Tibial artery (tissue), 4 donors: ENCODE data around the gene SENP5.

Source experiments
- DNase-seq, 2 donors: peaks; one replicate each; pipeline ENCODE4 v3.0.0-alpha.2; 2019
- H3K27ac ChIP-seq, 2 donors: fragments of 200-600 bp; sonication (generic) in 1 of 2; 1 replicate in 1 of 2; 2 replicates in 1 of 2; pipeline ENCODE4 v1.5.1; 2018 to 2019; ENCODE audit warnings: mild to moderate bottlenecking in 1 of 2
- H3K27me3 ChIP-seq, 2 donors: fragments of 200-600 bp; sonication (generic) in 1 of 2; one replicate each; pipeline versions ENCODE4 v1.5.1 to v1.6.0; 2016 to 2019
- H3K36me3 ChIP-seq, 3 donors: fragments of 200-600 bp; sonication (generic) in 2 of 3; one replicate each; pipeline ENCODE4 v1.5.1; 2016 to 2019; ENCODE audit warnings: mild to moderate bottlenecking in 2 of 3
- H3K4me1 ChIP-seq, 4 donors: fragments of 200-600 bp; sonication (generic) in 2 of 4; 1 replicate in 3 of 4; 2 replicates in 1 of 4; pipeline ENCODE4 v1.5.1; 2016 to 2019
- H3K4me3 ChIP-seq, 2 donors: fragments of 200-600 bp; sonication (generic) in 1 of 2; 1 replicate in 1 of 2; 2 replicates in 1 of 2; pipeline ENCODE4 v1.5.1; 2018 to 2019; ENCODE audit warnings: mild to moderate bottlenecking in 2 of 2
- H3K9me3 ChIP-seq, 3 donors: fragments of 200-600 bp; sonication (generic) in 1 of 3; one replicate each; pipeline ENCODE4 v1.5.1; 2016 to 2019
- intact Hi-C: fragments of 100-400 bp; cut with DNase I; formaldehyde crosslinking; loops from one replicate; pipeline ENCODE4 v1.15.0; 2023; ENCODE audit warnings: low total_unique reads
- TF ChIP-seq, protein P1 (sequence below), 2 experiments: fragments of 200-600 bp in 1 of 2; fragments of 450-650 bp in 1 of 2; IDR thresholded peaks; one replicate each; pipeline ENCODE4 v1.5.1; 2017 to 2019; ENCODE audit warnings: antibody characterized with exemption in 2 of 2, mild to moderate bottlenecking in 1 of 2, moderate library complexity in 1 of 2

Gene SENP5

DNA sequence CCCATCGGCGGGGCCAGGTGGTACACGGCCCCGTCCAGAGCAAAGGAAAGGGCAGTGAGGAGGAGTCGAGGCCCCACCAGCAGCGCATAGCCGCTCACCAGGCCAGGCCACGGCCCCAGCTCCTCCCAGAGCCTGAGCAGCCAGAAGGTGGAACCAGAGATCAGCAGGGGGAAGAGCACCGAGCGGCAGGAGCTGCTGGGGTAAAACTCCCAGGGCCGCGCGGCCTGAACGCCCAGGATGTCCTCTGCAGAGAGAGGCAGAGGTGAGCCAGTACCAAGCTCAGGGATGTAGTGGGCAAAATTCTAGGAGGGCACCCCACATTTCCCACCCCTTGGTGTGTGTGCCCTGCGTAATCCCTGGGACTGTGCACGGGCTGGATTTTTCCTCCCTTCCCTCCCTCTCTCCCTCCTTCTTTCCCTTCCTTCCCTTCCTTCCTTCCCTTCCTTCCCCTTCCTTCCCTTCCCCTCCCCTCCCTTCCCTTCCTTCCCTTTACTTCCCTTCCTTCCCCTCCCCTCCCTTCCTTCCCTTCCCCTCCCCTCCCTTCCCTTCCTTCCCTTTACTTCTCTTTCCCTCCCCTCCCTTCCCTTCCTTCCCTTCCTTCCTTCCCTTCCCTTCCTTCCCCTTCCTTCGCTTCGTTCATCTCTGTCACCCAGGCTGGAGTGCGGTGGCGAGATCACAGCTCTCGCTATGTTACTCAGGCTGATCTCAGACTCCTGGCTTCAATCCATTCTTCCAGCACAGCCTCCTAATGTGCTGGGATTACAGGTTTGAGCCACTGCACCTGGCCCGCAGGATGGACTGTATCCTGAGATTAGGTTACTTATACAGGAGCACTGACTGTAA is 80.9 kb downstream of the SENP5 start:
- peaks cover 0 to 41% (median 4%) of the 10 kb centered on the region in 3 donors for H3K36me3 ChIP-seq
- intact Hi-C loops: no loop called here

GRCh38 chr3:196949285-196949619 is 81.5 kb downstream of the SENP5 start:
- no peaks in the 10 kb centered on the region for H3K9me3 ChIP-seq
- peaks cover 0 to 5% (median 2%) of the 10 kb centered on the region in 4 donors for H3K4me1 ChIP-seq
- peaks cover 0 to 41% (median 4%) of the 10 kb centered on the region in 3 donors for H3K36me3 ChIP-seq
- no peak overlapping the region for H3K4me3 ChIP-seq
- intact Hi-C loops: no loop called here
- no peak for DNase-seq
- TF ChIP-seq, protein P1, sequence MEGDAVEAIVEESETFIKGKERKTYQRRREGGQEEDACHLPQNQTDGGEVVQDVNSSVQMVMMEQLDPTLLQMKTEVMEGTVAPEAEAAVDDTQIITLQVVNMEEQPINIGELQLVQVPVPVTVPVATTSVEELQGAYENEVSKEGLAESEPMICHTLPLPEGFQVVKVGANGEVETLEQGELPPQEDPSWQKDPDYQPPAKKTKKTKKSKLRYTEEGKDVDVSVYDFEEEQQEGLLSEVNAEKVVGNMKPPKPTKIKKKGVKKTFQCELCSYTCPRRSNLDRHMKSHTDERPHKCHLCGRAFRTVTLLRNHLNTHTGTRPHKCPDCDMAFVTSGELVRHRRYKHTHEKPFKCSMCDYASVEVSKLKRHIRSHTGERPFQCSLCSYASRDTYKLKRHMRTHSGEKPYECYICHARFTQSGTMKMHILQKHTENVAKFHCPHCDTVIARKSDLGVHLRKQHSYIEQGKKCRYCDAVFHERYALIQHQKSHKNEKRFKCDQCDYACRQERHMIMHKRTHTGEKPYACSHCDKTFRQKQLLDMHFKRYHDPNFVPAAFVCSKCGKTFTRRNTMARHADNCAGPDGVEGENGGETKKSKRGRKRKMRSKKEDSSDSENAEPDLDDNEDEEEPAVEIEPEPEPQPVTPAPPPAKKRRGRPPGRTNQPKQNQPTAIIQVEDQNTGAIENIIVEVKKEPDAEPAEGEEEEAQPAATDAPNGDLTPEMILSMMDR (IDR thresholded peaks at IDR 0.05): no peak
- H3K27me3 ChIP-seq: no peaks in the 10 kb centered on the region
- H3K27ac ChIP-seq: no peak overlapping the region

More for the DNA sequence above, 80.9 kb downstream of the SENP5 start:
- TF ChIP-seq, protein P1 (IDR thresholded peaks at IDR 0.05): no peak
- Histone ChIP-seq H3K4me1 (peaks cover 0 to 10% (median 5%) of the 10 kb centered on the region in 4 donors), H3K4me3 (no peak overlapping the region), H3K27me3 (no peaks in the 10 kb centered on the region), H3K9me3 (no peaks in the 10 kb centered on the region), H3K27ac (no peak overlapping the region)
- DNase-seq: no peak

- Histone ChIP-seq H3K4me3 (no peak overlapping the region), H3K4me1 (peaks cover 0 to under 1% (median 0%) of the 10 kb centered on the region in 4 donors), H3K27ac (no peak overlapping the region), H3K36me3 (peaks cover 0 to 41% (median 4%) of the 10 kb centered on the region in 3 donors), H3K27me3 (no peaks in the 10 kb centered on the region), H3K9me3 (no peaks in the 10 kb centered on the region)
- intact Hi-C loops: no loop called here
- DNase-seq: no peak
- TF ChIP-seq, protein P1 (IDR thresholded peaks at IDR 0.05): no peak
These were observed 82.0 kb downstream of the SENP5 start for GRCh38 chr3:196949750-196950149.

DNA sequence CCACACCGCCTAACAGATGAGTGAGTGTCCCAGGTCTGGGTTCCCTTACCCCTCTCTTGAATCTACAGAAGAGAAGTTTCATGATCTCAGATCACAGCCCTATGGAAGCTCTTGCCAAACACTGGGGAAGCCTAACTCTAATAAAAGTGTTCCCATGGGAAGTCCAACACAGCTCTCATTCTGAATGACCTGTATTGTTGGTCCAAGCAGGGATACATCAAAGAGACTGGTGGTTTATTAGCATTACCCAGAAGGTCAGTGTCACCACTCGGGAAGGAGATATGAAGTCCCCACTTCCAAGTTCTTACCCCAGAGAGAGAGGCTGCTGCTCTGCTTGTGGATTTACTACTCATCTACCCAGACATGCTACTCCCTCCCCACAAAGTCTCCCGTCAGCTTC is 83.7 kb downstream of the SENP5 start:
- H3K9me3 ChIP-seq: no peaks in the 10 kb centered on the region
- H3K27me3 ChIP-seq: no peaks in the 10 kb centered on the region
- no peak for DNase-seq
- H3K27ac ChIP-seq: no peak overlapping the region
- H3K4me3 ChIP-seq: no peak overlapping the region
- no peaks in the 10 kb centered on the region for H3K4me1 ChIP-seq
- TF ChIP-seq, protein P1 (IDR thresholded peaks at IDR 0.05): no peak
- intact Hi-C loops: no loop called here
- H3K36me3 ChIP-seq: peaks cover 0 to 35% (median 4%) of the 10 kb centered on the region in 3 donors

DNA sequence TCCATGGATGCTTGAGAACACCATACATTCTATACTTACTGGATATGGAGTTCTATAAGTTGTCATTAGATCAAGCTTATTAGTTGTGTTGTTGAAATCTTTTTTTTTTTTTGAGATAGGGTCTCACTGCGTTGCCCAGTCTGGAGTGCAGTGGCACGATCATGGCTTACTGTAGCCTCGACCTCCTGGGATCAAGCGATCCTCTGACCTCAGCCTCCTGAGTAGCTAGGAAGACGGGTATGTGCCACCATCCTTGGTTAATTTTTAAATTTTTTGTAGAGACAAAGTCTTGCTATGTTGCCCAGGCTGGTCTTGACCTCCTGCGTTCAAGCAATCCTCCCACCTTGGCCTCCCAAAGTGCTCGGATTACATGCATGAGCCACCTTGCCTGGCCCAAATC is 87.1 kb downstream of the SENP5 start:
- Histone ChIP-seq H3K4me1 (no peaks in the 10 kb centered on the region), H3K9me3 (no peaks in the 10 kb centered on the region), H3K27me3 (no peaks in the 10 kb centered on the region), H3K36me3 (peaks cover 0 to 14% (median 4%) of the 10 kb centered on the region in 3 donors), H3K4me3 (no peak overlapping the region), H3K27ac (no peak overlapping the region)
- TF ChIP-seq, protein P1 (IDR thresholded peaks at IDR 0.05): no peak
- intact Hi-C loops: no loop called here
- no peak for DNase-seq
